ENCODE measurements around the gene ZFR.

DNA sequence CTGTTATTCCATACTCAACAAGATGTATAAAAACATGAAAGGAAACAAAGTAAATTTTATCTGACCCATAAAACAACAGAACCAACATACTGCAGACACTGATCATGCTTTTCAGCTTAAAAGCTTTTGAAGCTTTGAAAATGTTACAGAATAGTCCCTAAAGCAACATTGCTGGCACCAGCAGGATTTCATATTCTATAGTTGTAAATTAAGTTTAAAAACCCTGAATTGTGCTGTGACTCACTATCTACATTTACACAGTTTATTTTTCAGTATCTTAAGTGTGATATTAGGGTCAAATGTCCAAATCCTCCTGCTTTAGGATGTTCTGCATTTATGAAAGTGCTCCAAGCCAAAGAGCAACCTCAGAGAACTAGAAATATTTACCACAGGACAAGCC lies 59.9 kb downstream of the ZFR start:
- TF ChIP-seq POLR2A (IDR thresholded peaks at IDR 0.05; ENCODE audit: low read depth, low read length) (no peak), TAF1 (IDR thresholded peaks at IDR 0.05; ENCODE audit: low read depth, low read length) (no peak)

Measured in GM12891 (cell line).